HG02885 (cell line): ENCODE data around the gene TRAPPC12.
A peak's percentile ranks its signal among the peaks of the same experiment; 100 is the strongest.
"Not testable (repeated sequence)": the region's sequence is repeated elsewhere in the genome, so short reads cannot be mapped to it uniquely, and the experiment has no call there.

Source experiments
- ATAC-seq: cut with Tn5 transposase; IDR thresholded peaks from one replicate; pipeline ENCODE4 v1.9.1; 2021; ENCODE audit warnings: mild to moderate bottlenecking; ENCODE audit not compliant: unreplicated experiment, poor library complexity

Gene TRAPPC12

GRCh38 chr2:3429066-3429610, 49.6 kb downstream of the TRAPPC12 start:
- no peak for ATAC-seq

GRCh38 chr2:3430172-3430571, 50.7 kb downstream of the TRAPPC12 start:
- ATAC-seq = no peak

- ATAC-seq = no peak
Measured at GRCh38 chr2:3430740-3431490, 51.4 kb downstream of the TRAPPC12 start.

- no peak for ATAC-seq
Measured at GRCh38 chr2:3432067-3432466, 52.6 kb downstream of the TRAPPC12 start.

GRCh38 chr2:3432693-3433338, 53.3 kb downstream of the TRAPPC12 start:
- ATAC-seq = no peak

GRCh38 chr2:3433339-3433699, 53.8 kb downstream of the TRAPPC12 start:
- no peak for ATAC-seq

- no peak for ATAC-seq
Measured at GRCh38 chr2:3433776-3434400, 54.4 kb downstream of the TRAPPC12 start.

GRCh38 chr2:3434654-3435053, 55.2 kb downstream of the TRAPPC12 start:
- ATAC-seq = no peak

- ATAC-seq = no peak
Measured at GRCh38 chr2:3435445-3435844, 56.0 kb downstream of the TRAPPC12 start.

GRCh38 chr2:3440477-3440876, 61.0 kb downstream of the TRAPPC12 start:
- no peak for ATAC-seq

- ATAC-seq = no peak
Measured at GRCh38 chr2:3441465-3441864, 62.0 kb downstream of the TRAPPC12 start.

GRCh38 chr2:3442185-3442584, 62.7 kb downstream of the TRAPPC12 start:
- ATAC-seq = peak; percentile 88

GRCh38 chr2:3443083-3443482, 63.6 kb downstream of the TRAPPC12 start:
- no peak for ATAC-seq

- no peak for ATAC-seq
Measured at GRCh38 chr2:3443506-3444084, 64.1 kb downstream of the TRAPPC12 start.

- no peak for ATAC-seq
Measured at GRCh38 chr2:3445891-3446290, 66.4 kb downstream of the TRAPPC12 start.

- no peak for ATAC-seq
Measured at GRCh38 chr2:3446381-3446780, 66.9 kb downstream of the TRAPPC12 start.

- ATAC-seq = not testable (repeated sequence)
Measured at GRCh38 chr2:3447186-3447585, 67.7 kb downstream of the TRAPPC12 start.

GRCh38 chr2:3447789-3448317, 68.4 kb downstream of the TRAPPC12 start:
- ATAC-seq = no peak

- not testable (repeated sequence) for ATAC-seq
Measured at GRCh38 chr2:3448441-3448911, 69.0 kb downstream of the TRAPPC12 start.

- ATAC-seq = no peak
Measured at GRCh38 chr2:3449086-3449485, 69.6 kb downstream of the TRAPPC12 start.

- no peak for ATAC-seq
Measured at GRCh38 chr2:3449936-3450335, 70.4 kb downstream of the TRAPPC12 start.
